DND-41 (cell line): ENCODE measurements around the gene HLA-DPB1.

ENCODE experiments used
- ATAC-seq: fragments of 200-7000 bp; cut with Tn5 transposase; 3 replicates; pipeline ENCODE4 v1.9.1; 2021; ENCODE audit warnings: low read depth; ENCODE audit not compliant: insufficient read depth
- DNase-seq: peaks from one replicate; pipeline ENCODE4 v3.0.0-alpha.2; 2020
- H2AFZ ChIP-seq: 2 replicates; pipeline ENCODE4 v1.6.0; 2012; ENCODE audit warnings: low read depth, low read length
- H3K27ac ChIP-seq: 2 replicates; pipeline ENCODE4 v1.5.1; 2012; ENCODE audit warnings: low read length, inconsistent platforms
- H3K27me3 ChIP-seq: fragments of 200-600 bp; sonication (generic); 2 replicates; pipeline ENCODE4 v1.6.0; 2012; ENCODE audit warnings: low read length, mild to moderate bottlenecking, inconsistent platforms; ENCODE audit not compliant: insufficient read depth, poor library complexity
- H3K36me3 ChIP-seq: 2 replicates; pipeline ENCODE4 v1.5.1; 2012; ENCODE audit warnings: low read length, inconsistent platforms; ENCODE audit not compliant: insufficient read depth
- H3K4me1 ChIP-seq: 2 replicates; pipeline ENCODE4 v1.5.1; 2012; ENCODE audit warnings: mild to moderate bottlenecking, low read length; ENCODE audit not compliant: insufficient read depth
- H3K4me2 ChIP-seq: 2 replicates; pipeline ENCODE4 v1.6.0; 2012; ENCODE audit warnings: mild to moderate bottlenecking, moderate library complexity, low read length, inconsistent platforms; ENCODE audit not compliant: insufficient read depth
- H3K4me3 ChIP-seq, 2 experiments: fragments of 200-600 bp in 1 of 2; shearing (Covaris generic) in 1 of 2; 2 replicates each; pipeline ENCODE4 v1.5.1; 2012 to 2016; ENCODE audit warnings: inconsistent platforms in 2 of 2, low read length in 2 of 2, mild to moderate bottlenecking in 2 of 2, low read depth in 1 of 2, moderate library complexity in 1 of 2
- H3K79me2 ChIP-seq: 2 replicates; pipeline ENCODE4 v1.6.0; 2012; ENCODE audit warnings: low read length, inconsistent platforms; ENCODE audit not compliant: insufficient read depth
- H3K9ac ChIP-seq: 2 replicates; pipeline ENCODE4 v1.6.0; 2012; ENCODE audit warnings: low read depth, mild to moderate bottlenecking, inconsistent platforms, low read length, moderate library complexity
- H3K9me3 ChIP-seq: 2 replicates; pipeline ENCODE4 v1.5.1; 2012; ENCODE audit warnings: low read length, moderate library complexity, mild to moderate bottlenecking, inconsistent platforms; ENCODE audit not compliant: insufficient read depth, severe bottlenecking
- H4K20me1 ChIP-seq: 2 replicates; pipeline ENCODE4 v1.6.0; 2012; ENCODE audit warnings: low read length; ENCODE audit not compliant: insufficient read depth
- CTCF ChIP-seq: IDR thresholded peaks from 2 replicates; pipeline ENCODE4 v1.5.1; 2012; ENCODE audit warnings: borderline replicate concordance, low read length, moderate library complexity, mild to moderate bottlenecking; ENCODE audit not compliant: poor library complexity, severe bottlenecking; ENCODE audit errors: extremely low read depth
- EZH2 ChIP-seq: IDR thresholded peaks from 3 replicates; pipeline ENCODE4 v1.6.1; 2012; ENCODE audit warnings: borderline replicate concordance, low read depth, mild to moderate bottlenecking, moderate library complexity, low read length, inconsistent platforms; ENCODE audit not compliant: severe bottlenecking

The HLA-DPB1 gene

GRCh38 chr6:33091957-33092356 is 16.2 kb downstream of the HLA-DPB1 start:
- Histone ChIP-seq H2AFZ (no peak overlapping the region), H3K4me2 (no peak overlapping the region), H3K9ac (no peak overlapping the region), H4K20me1 (0 out of 2 replicates have a peak, but pooled peaks cover 4% of the 10 kb centered on the region), H3K9me3 (no peaks in the 10 kb centered on the region), H3K27me3 (peaks cover 18% of the 10 kb centered on the region), H3K27ac (no peak overlapping the region), H3K79me2 (no peaks in the 10 kb centered on the region), H3K4me3 (no peak overlapping the region), H3K4me1 (no peaks in the 10 kb centered on the region), H3K36me3 (no peaks in the 10 kb centered on the region)
- TF ChIP-seq CTCF (peak; percentile 66), EZH2 (no peak)
- DNase-seq (peak; percentile 25), ATAC-seq (peak; percentile 50; the same call in 1 of the 3 replicates)

GRCh38 chr6:33092385-33092784 is 16.6 kb downstream of the HLA-DPB1 start:
- Histone ChIP-seq H4K20me1 (0 out of 2 replicates have a peak, but pooled peaks cover 4% of the 10 kb centered on the region), H3K36me3 (no peaks in the 10 kb centered on the region), H3K4me3 (no peak overlapping the region), H3K27me3 (peaks cover 15% of the 10 kb centered on the region), H3K4me1 (no peaks in the 10 kb centered on the region), H2AFZ (no peak overlapping the region), H3K4me2 (no peak overlapping the region), H3K9ac (no peak overlapping the region), H3K9me3 (no peaks in the 10 kb centered on the region), H3K79me2 (no peaks in the 10 kb centered on the region), H3K27ac (no peak overlapping the region)
- TF ChIP-seq EZH2: no peak
- no peak for TF ChIP-seq CTCF
- ATAC-seq: no peak
- DNase-seq: no peak

GRCh38 chr6:33093855-33094254 is 18.1 kb downstream of the HLA-DPB1 start:
- no peak for DNase-seq

More at GRCh38 chr6:33093855-33094254, 18.1 kb downstream of the HLA-DPB1 start:
- no peaks in the 10 kb centered on the region for H3K4me1 ChIP-seq
- no peak overlapping the region for H3K9ac ChIP-seq
- TF ChIP-seq CTCF (no peak), EZH2 (no peak)
- H3K27me3 ChIP-seq: peaks cover 2% of the 10 kb centered on the region
- H3K27ac ChIP-seq: no peak overlapping the region
- ATAC-seq: no peak
- no peaks in the 10 kb centered on the region for H3K36me3 ChIP-seq
- no peak overlapping the region for H2AFZ ChIP-seq
- 0 out of 2 replicates have a peak, but pooled peaks cover 3% of the 10 kb centered on the region for H4K20me1 ChIP-seq
- H3K79me2 ChIP-seq: no peaks in the 10 kb centered on the region
- H3K9me3 ChIP-seq: no peaks in the 10 kb centered on the region
- H3K4me2 ChIP-seq: no peak overlapping the region
- H3K4me3 ChIP-seq: no peak overlapping the region
